ENCODE results near the gene FMN1. TPM values are rescaled to one million over a fixed set of nuclear protein-coding genes. Genes with fewer than 3 reads are reported as not detected.

Gene FMN1
- total and polyA plus RNA-seq, 2 of the 8 experiments (the other 6 are each of a cell fraction or from before 2014, with no cell fraction given) = 0.27 to 3.7 TPM

- TF ChIP-seq CTCF (IDR thresholded peaks at IDR 0.05; ENCODE audit: control extremely low read depth in 1 of 3, insufficient read depth in 1 of 3, low read depth in 1 of 3, low read length in 3 of 3) (no peak), SIN3A (conservative IDR thresholded peaks at IDR 0.05 in 1 of 2, IDR thresholded peaks at IDR 0.05 in 1 of 2; ENCODE audit: low read depth in 1 of 2, low read length in 2 of 2) (no peak), SIRT6 (IDR thresholded peaks at IDR 0.05; ENCODE audit: low read length) (no peak), NRF1 (IDR thresholded peaks at IDR 0.05; ENCODE audit: low read depth, low read length) (no peak), JUN (IDR thresholded peaks at IDR 0.05; ENCODE audit: low read depth, low read length) (no peak), RXRA (IDR thresholded peaks at IDR 0.05; ENCODE audit: insufficient read depth, low read depth, low read length) (no peak), SRF (IDR thresholded peaks at IDR 0.05; ENCODE audit: low read depth, low read length) (no peak), MAX (IDR thresholded peaks at IDR 0.05) (no peak), POU5F1 (IDR thresholded peaks at IDR 0.05; ENCODE audit: low read depth, low read length) (no peak), E2F6 (IDR thresholded peaks at IDR 0.05) (0 out of 2 replicates have a peak, but pooled peaks have one; percentile 2), CBX5 (IDR thresholded peaks at IDR 0.05; ENCODE audit: low read depth, low read length) (no peak), SIX5 (IDR thresholded peaks at IDR 0.05; ENCODE audit: low read depth, low read length) (no peak), POLR2A (IDR thresholded peaks at IDR 0.05; ENCODE audit: control extremely low read depth in 1 of 2, low read depth in 2 of 2, low read length in 2 of 2) (0 out of 3 replicates have a peak, but pooled peaks of 1 of the 2 experiments have one; percentile 28), FOSL1 (IDR thresholded peaks at IDR 0.05; ENCODE audit: insufficient read depth, low read depth, low read length) (no peak), SAP30 (IDR thresholded peaks at IDR 0.05; ENCODE audit: insufficient read depth, insufficient replicate concordance, low read length) (no peak), CHD1 (IDR thresholded peaks at IDR 0.05; ENCODE audit: low read depth, low read length) (no peak), ASH2L (IDR thresholded peaks at IDR 0.05; ENCODE audit: low read length) (peak; percentile 81), TBP (IDR thresholded peaks at IDR 0.05; ENCODE audit: low read depth, low read length) (no peak; the same call in 1 of the 2 replicates), SP1 (IDR thresholded peaks at IDR 0.05; ENCODE audit: low read depth, low read length) (no peak), BRCA1 (IDR thresholded peaks at IDR 0.05; ENCODE audit: low read depth, low read length) (no peak), RFX5 (IDR thresholded peaks at IDR 0.05; ENCODE audit: borderline replicate concordance, low read depth, low read length) (no peak)
Measured at GRCh38 chr15:32717426-32718226, 476.9 kb downstream of the FMN1 start, which contains the start of gene GREM1 (continued).
